GM19463 (cell line): ENCODE results near the gene INF2.
A peak's percentile ranks its signal among the peaks of the same experiment; 100 is the strongest.

ENCODE experiments used
- ATAC-seq: cut with Tn5 transposase; IDR thresholded peaks from one replicate; pipeline ENCODE4 v1.9.1; 2021; ENCODE audit warnings: mild to moderate bottlenecking, moderate library complexity; ENCODE audit not compliant: unreplicated experiment

The INF2 gene

GRCh38 chr14:104768437-104769323 is 79.3 kb downstream of the INF2 start:
- ATAC-seq = peak; percentile 84

GRCh38 chr14:104769324-104770071 is 80.1 kb downstream of the INF2 start:
- no peak for ATAC-seq

GRCh38 chr14:104770072-104770579 is 80.7 kb downstream of the INF2 start:
- ATAC-seq = no peak

GRCh38 chr14:104770851-104771272 is 81.4 kb downstream of the INF2 start:
- ATAC-seq = no peak

- ATAC-seq = no peak
Measured at GRCh38 chr14:104771374-104771773, 82.0 kb downstream of the INF2 start.
